HG03469 (cell line): ENCODE results near the gene TGIF2.
"Not testable (repeated sequence)": the region's sequence is repeated elsewhere in the genome, so short reads cannot be mapped to it uniquely, and the experiment has no call there.

Experiments used
- ATAC-seq: cut with Tn5 transposase; IDR thresholded peaks from one replicate; pipeline ENCODE4 v1.9.1; 2021; ENCODE audit warnings: mild to moderate bottlenecking, moderate library complexity, moderate number of reproducible peaks; ENCODE audit not compliant: unreplicated experiment

Gene TGIF2

DNA sequence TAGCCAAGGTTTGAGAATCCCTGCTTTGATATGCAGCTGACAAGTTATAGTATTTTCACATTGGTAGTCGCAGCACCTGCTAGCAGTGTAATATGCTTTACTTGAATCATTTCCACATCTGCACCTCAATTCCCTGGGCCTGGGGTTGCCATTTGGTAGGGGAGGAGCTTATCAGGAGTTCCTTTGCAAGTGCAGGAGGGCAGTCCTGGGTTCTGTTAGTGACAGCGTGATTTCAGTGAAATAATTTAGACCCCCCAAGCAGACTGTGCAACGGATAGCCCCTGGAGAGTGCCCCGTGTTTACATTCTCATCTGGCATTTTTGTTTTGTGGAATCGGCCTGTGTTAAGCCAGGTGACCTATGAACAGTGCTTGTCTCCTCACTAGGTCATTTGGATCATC, 38.2 kb downstream of the TGIF2 start:
- no peak for ATAC-seq

DNA sequence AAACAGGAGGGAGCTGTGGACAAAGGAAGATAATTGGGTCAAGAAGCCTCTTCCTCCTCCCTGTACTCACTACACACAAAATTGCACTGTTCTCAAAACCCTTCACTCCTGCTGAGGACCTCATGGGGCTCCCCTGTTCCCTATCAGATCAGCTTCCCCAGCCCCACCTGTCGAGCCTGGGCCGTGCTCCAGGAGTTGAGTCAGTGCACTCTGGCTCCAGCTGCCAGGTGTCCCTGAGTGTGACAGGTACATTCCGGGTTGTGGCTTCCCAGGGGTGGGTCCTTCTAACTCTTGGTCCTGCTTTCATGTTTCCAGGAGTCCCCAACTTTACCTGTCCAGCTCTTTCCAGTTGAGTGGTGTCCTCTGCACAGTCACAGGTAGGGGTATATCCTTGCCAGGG, 40.6 kb downstream of the TGIF2 start:
- ATAC-seq: no peak

DNA sequence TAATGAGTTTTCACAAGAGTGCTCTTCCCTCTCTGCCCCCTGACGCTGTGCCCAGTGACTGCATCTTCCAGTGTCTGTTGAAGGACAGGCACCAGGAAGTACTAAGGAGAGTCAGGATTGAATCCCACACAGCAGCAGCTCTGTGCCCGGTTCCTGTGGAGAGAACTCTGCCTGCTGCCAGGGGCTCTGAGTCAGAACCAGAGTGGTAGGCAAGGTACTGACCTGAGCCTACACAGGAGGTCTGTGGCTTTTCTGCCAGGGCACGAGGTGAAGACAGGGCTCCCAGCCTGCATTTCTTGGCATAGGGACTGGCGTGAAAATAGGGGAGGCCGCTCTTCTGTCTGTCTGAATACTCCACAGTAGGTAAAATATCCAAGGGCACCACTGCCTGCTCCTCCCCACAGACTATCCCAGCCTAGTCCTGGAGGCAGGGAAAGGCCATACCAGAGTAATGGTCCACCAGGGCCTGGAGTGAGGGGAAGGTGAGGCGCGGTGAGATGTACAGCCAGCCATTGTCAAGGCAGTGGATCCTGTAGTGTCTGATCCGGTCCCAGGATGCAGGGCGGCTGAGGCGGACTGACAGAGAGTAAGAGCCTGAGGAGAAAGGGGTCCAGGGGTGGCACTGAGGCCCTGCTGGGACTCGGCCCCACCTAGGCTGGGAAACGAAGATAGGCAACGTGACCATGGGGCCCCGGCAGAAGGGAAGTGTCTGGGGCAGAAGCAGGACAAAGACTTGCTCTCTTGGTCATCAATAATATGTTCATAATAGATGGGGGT, 41.6 kb downstream of the TGIF2 start:
- ATAC-seq: no peak

DNA sequence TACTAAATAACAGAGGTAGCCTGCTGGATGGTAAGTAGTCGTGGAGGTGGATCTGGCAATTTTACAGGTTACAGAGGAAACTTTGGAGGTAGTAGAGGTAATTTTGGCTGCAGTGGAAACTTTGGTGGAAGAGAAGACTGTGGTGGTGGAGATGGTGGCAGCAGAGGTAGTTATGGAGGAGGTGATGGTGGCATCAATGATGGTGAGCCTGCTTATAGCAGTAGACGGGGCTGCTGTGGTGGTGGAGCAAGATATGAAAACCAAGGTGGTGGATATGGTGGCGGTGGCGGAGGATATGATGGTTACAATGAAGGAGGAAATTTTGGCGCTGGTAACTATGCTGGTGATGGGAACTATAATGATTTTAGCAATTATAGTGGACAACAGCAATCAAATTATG, 47.5 kb downstream of the TGIF2 start:
- ATAC-seq: no peak

DNA sequence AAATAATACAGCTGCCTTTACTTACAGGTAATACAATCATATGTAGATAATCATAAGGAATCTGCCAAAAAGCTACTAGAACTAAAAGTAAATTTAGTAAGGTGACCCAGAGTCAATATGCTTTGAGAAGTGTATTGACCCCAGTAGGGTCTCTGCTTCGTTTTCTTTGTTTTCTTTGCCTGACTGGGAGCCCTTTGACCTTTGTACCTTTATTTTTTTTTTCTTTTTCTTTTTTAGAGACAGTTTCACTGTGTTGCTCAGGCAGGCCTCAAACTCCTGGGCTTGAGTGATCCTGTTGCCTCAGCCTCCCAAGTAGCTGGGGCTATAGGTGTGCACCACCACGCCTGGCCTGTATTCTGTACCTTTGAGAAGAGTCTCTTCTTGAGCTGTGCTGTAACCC, 50.0 kb downstream of the TGIF2 start:
- ATAC-seq: no peak

DNA sequence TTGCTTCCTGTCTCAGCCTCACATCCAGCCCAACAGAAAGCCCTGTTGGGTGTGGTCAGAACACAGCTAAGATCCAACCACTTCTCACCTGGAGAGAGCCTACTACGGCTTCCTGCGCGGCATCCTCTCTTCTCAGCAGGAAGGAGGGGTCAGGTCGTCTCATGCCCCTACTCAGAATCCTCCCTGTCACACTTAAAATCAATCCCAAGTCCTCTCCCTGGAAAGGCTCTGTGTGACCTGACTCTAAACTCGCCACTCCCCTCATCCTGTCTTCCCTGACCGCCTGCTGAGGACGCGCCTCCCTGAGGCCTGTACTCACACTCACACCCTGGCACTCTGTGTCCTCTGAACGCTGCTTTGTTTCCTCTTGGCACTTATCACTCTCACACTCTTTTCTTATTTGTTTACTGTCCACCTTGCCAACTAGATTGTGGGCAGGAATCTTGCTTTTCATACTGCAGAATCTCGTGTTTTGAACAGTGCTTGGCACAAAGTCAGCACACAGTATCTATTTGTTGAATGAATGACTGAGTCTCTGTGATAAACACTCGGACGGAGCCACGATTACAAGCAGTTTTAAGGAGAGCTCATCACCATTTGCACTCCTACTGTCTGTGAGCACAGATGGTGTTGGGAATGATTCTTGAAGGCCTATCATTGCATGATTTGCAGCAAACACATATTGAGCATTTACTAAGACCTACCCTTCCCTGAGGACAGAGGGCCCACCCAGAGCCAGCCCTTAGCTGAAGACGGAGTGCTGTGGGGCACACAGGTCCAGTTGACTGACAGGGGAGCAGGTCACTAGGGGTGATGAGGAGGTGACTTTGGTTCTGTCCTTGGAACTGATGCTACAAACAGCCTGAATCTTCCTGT, 50.9 kb downstream of the TGIF2 start:
- no peak for ATAC-seq

DNA sequence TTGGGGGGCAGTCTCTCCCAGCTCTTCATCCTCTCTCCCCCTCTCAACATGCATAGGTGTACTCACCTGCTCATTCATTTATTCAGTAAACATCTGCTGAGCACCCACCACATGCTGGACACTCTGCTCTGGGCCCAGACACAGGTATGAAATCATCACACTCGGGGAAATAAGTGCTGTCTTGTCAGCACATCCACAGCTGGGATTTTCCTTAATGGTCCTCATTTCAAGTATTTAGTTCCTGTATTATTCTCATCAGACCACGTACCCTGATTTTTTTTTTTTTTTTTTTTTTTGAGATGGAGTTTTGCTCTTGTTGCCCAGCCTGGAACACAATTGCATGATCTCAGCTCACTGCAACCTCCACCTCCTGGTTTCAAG, 51.5 kb downstream of the TGIF2 start:
- ATAC-seq: no peak

DNA sequence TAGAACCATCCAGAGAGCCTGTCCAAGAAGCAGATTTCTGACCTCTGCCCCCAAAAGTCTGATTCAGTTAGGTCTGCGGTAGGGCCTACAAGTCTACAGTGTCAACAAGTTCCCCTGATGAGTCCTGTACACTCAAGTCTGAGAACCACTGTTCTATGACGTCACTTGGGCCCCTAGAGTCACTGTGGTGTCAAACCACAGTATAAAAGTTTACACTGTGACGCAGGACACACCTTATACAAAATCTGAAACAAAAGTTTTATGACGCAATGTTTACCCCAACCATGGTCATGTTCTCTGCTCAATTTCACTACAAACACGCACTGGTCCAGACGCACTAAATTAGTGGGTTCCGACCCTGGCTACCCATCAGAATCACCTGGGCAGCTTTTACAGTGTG, 54.7 kb downstream of the TGIF2 start:
- no peak for ATAC-seq

DNA sequence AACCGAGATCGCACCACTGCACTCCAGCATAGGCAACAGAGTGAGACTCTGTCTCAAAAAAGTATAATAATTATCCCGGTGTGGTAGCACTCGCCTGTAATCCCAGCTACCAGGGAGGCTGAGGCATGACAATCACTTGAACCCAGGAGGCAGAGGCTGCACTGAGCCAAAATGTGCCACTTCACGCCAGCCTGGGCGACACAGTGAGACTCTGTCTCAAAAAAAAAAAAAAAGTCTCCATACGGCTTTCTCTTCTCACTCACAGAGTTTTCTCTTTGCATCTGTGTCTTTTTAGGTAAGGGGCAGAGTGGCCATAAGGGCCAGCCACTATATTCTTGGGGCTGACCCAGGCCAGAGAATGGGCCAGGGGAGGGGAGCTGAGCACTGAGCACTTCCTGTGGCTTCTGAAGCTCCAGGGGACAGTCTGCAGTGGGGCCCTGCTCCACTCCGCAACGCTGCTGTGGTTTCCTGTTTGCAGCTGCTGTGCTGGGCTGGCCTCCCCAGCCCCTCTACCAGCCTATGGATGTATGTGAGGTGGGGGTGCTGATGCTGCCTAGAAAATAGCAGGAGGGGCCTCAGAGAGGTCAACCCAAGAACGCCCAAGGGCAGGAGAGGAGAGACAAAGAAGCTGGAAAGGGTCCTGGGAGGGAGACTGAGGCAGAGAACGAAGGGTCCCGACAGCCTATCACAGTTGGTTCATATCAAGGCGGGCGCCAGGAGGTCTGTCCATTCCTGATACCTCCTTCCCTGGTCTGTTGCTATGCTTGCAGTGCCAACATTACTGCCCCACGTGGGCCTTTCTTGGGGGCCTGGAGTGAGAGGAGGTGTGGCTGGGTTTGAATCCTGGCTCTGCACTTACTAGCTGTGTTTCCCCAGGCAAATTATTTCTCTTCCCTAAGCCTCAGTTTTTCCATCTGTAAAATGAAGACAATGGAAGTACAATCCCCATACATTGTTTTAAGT, 56.6 kb downstream of the TGIF2 start:
- no peak for ATAC-seq

DNA sequence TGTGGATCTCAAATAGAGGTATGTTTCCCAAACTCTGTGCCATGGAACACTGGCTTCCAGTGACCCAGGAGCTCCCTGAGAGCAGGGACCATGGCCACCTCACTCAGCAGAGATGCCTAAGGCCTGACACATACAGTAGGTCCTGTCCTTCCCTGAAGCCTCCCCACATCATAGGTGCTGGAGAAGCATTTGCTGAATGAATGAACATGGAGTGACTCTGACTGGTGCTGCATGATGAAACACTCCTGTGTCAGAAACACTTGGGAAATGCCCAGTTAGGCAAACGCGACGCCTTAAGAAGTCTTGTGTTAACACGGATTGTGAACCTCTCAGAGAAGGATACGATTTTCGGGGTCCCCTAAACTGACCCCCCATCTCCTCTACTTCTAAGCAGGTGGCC, 58.2 kb downstream of the TGIF2 start:
- ATAC-seq: no peak

DNA sequence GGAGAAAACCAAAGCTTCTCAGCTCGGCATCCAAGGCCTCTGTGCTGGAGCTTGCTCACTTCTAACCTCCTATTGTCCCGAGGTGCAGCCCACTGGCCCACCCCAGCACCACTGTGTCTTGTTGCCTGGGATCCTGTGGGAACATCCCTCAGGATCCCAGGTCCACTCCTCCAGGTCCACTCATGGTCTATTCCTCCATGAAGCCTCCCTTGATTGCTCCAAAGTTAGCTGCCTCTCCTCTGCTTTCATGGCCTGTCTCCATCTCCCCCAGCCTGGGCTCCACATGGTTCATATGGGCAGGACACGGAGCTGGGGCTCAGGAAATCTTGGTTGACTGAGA, 58.7 kb downstream of the TGIF2 start:
- no peak for ATAC-seq

DNA sequence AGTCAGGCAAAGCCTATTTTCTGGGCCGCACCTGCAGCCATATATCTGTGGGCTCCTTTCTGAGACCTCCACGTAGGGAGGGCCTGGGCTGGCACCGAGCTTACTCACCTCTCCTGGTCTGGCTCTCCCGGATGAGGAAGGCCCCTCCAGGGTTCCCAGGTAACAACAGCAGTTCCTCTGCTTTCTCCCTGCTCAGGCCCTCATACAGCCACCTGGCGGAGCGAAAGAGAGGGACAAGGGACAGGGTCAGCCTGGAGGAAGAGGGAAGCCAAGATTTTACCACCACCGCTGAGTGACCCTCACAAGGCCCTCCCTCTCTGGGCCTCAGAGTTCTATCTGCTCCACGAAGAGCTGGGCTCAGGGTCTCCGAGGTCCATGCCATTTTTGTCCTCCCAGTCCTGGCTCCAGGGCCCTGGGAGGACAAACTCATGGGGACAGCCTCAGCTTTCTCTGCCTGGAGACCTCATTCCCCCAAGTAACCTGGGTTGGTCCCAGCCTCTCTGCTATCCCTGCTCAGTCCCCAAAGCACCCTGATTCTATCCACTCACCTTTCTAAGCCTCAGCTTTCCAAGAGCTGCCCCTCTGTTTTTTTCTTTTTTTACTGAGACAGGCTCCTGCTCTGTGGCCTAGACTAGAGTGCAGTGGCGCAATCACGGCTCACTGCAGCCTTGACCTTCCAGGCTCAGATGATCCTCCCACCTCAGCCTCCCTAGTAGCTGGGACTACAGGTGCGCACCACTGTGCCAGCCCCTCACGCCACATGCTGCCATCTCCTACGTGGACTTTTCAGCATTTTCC, 59.3 kb downstream of the TGIF2 start:
- ATAC-seq: no peak

DNA sequence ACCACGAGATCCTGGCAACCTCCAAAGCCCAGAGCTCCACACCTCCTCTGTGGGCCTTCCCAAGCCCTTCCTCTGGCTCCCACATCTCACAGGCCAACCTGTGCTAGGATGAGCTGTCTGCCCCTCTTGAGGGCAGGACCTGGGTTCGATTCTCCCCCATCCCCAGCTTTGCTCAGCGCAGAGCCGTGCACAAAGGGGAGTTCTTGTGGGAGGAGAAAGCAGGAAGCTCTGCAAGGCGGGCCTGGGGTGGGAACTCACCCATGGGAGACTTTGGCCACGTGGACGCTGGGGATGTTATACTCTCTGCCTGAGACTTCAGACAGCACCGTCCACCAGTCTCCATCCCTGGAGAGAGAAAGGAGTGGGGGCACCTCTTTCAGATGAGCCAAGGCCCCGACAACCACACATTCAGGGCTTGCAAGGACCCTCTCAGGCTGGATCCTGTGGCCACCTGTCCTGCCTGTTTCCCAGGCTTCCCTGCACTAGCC, 59.9 kb downstream of the TGIF2 start:
- no peak for ATAC-seq

DNA sequence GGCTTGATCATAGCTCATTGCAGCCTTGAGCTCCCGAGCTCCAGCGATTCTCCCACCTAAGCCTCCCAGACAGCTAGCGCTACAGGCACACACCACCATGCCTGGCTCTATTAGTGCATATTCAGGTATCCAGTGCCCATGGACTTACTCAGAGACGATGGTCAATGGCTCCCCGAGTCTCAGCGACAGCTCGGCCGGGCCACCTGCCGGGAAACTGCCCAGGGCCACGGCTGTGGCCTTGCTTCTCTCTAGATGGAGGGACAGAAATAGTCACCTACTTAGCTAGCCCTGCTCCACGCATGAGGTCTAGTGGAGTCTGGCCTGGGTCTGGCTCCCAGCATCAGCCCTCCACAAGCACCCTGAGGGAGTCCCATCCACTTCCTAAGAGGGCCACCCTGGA, 60.9 kb downstream of the TGIF2 start:
- ATAC-seq: no peak

DNA sequence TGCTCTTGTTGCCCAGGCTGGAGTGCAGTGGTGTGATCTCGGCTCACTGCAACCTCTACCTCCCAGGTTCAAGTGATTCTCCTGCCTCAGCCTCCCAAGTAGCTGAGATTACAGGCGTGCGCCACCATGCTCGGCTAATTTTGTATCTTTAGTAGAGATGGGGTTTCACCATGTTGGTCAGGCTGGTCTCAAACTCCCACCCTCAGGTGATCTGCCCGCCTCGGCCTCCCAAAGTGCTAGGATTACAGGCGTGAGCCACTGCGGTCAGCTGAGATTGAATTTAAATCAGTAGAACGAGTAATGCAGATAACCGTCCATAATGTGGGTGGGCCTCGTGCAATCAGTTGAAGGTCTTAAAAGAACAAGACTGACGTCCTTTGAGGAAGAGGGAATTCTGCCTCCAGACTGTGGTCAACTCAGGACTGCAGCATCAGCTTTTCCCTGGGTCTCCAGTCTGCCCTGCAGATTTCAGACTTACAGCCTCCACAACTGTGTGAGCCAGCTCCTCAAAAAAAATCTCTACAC, 65.5 kb downstream of the TGIF2 start:
- not testable (repeated sequence) for ATAC-seq

DNA sequence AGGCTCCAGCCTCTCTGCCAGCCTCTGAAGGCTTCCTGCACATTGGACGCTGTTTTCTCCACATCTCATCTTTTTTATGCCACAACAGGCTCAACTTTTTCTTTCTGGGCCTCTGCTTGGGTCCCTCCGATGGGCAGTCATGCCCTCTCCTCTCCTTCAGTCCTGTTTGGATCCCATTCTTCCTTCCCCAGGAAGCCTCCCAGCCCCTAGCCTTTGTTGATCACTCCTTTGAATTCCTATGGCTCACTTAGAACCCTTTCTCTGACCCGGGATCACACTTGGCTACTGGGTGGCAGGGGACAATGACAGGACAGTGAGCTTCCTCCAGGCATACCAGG, 68.1 kb downstream of the TGIF2 start:
- ATAC-seq: no peak

DNA sequence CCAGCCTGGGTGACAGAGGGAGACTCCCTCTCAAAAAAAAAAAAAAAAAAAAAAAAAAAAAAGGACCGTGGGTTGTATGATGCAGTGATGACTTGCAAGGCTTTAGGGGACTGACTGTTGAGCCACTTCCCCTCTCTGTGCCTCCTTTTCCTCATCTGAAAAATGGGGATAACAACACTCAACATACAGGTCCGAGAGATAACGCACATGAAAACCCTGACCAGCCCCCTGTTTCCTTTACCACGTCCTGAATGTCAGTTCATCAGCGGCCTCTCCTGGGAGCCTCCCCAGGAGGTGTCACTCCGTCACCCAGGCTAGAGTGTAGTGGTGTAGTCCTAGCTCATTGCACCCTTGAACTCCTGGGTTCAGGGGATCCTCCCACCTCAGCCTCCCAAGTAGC, 68.7 kb downstream of the TGIF2 start:
- no peak for ATAC-seq
